K562 (cell line): ENCODE results near the gene PHLDB2. TPM values are rescaled to one million over a fixed set of nuclear protein-coding genes. Genes with fewer than 3 reads are reported as not detected.

Experiments used
- ATAC-seq: fragments of 200-7000 bp; cut with Tn5 transposase; 3 replicates; pipeline ENCODE4 v1.9.1; 2020; ENCODE audit warnings: moderate library complexity
- BruUV-seq: library from RNA; stranded (reverse); fragments of 400-500 nt; replicated peaks from 2 replicates; lab custom pipeline; 2021; lab: Mats Ljungman, UMichigan
- CTCF ChIA-PET: fragments of 300-600 bp; formaldehyde crosslinking; extraction: SDS; loops from one replicate; lab custom pipeline; 2021; ENCODE audit warnings: low intra/inter-chr PET ratio; lab: Yijun Ruan, JAX
- POLR2A ChIA-PET: fragments of 300-600, 350-650 bp; sonication (Branson Sonifier 250); formaldehyde crosslinking; extraction: SDS; loops from one replicate; lab custom pipeline; 2021; ENCODE audit warnings: antibody characterized with exemption, inconsistent platforms; lab: Yijun Ruan, JAX
- DNase-seq, 4 experiments: peaks; one replicate each; pipeline versions ENCODE4 v3.0.0 to v3.0.0-alpha.2; 2011 to 2018; ENCODE audit warnings: low spot score in 3 of 4, mixed read lengths in 3 of 4; ENCODE audit errors: extremely low read depth in 1 of 4
- FAIRE-seq: peaks from 2 replicates; lab custom pipeline; 2011; peaks lifted over from hg19 to GRCh38; lab: Jason Lieb, UNC
- H2AFZ ChIP-seq: 2 replicates; pipeline ENCODE4 v1.6.0; 2011; ENCODE audit warnings: low read depth, low read length, control low read depth, inconsistent platforms
- H3K27ac ChIP-seq: fragments of 200-600 bp; 3 replicates; pipeline ENCODE4 v1.8.0; 2011; ENCODE audit warnings: low read depth, mild to moderate bottlenecking, control low read depth, inconsistent platforms, low read length, moderate library complexity, mixed read lengths; ENCODE audit errors: extremely low read depth
- H3K27me3 ChIP-seq, 2 experiments: fragments of 300-600 bp in 1 of 2; 2 replicates in 1 of 2; 3 replicates in 1 of 2; pipeline versions ENCODE4 v1.6.0 to v1.8.0; 2011; ENCODE audit warnings: inconsistent platforms in 2 of 2, low read length in 2 of 2, mild to moderate bottlenecking in 1 of 2, mixed read lengths in 1 of 2, moderate library complexity in 1 of 2; ENCODE audit not compliant: control insufficient read depth in 2 of 2, insufficient read depth in 2 of 2
- H3K36me3 ChIP-seq: fragments of 300-600 bp; 3 replicates; pipeline ENCODE4 v1.8.0; 2011; ENCODE audit warnings: mild to moderate bottlenecking, low read length, inconsistent platforms; ENCODE audit not compliant: control insufficient read depth, insufficient read depth
- H3K4me1 ChIP-seq, 2 experiments: fragments of 200-600 bp in 1 of 2; replicated peaks in 1 of 2; 2 replicates in 1 of 2; 3 replicates in 1 of 2; pipeline versions ENCODE4 v1.5.1 to v1.8.0; 2011; ENCODE audit warnings: inconsistent platforms in 2 of 2, low read length in 2 of 2, mild to moderate bottlenecking in 1 of 2, mixed read lengths in 1 of 2, moderate library complexity in 1 of 2; ENCODE audit not compliant: control insufficient read depth in 2 of 2, insufficient read depth in 2 of 2
- H3K4me2 ChIP-seq: 2 replicates; pipeline ENCODE4 v1.6.1; 2011; ENCODE audit warnings: low read length, control low read depth, inconsistent platforms, mixed read lengths; ENCODE audit not compliant: insufficient read depth
- H3K4me3 ChIP-seq: fragments of 200-600 bp; sonication (generic), shearing (Covaris generic); 2 replicates; pipeline ENCODE4 v1.5.1; 2016; ENCODE audit warnings: control low read depth, inconsistent platforms
- H3K79me2 ChIP-seq: fragments of 200-600 bp; 3 replicates; pipeline ENCODE4 v1.8.0; 2011; ENCODE audit warnings: low read length, inconsistent platforms; ENCODE audit not compliant: control insufficient read depth, insufficient read depth
- H3K9ac ChIP-seq, 2 experiments: 2 replicates each; pipeline versions ENCODE4 v1.6.0 to v1.6.1; 2011; ENCODE audit warnings: low read depth in 2 of 2, low read length in 2 of 2, control low read depth in 1 of 2, inconsistent platforms in 1 of 2, mild to moderate bottlenecking in 1 of 2, mixed read lengths in 1 of 2; ENCODE audit not compliant: insufficient read depth in 1 of 2
- H3K9me1 ChIP-seq: one replicate; pipeline ENCODE4 v1.6.0; 2011; ENCODE audit warnings: inconsistent platforms, mild to moderate bottlenecking, low read length, moderate library complexity; ENCODE audit not compliant: control insufficient read depth, insufficient read depth
- H3K9me3 ChIP-seq: replicated peaks from 2 replicates; pipeline ENCODE4 v1.5.1; 2011; ENCODE audit warnings: low read depth, low read length, inconsistent platforms; ENCODE audit not compliant: control insufficient read depth, insufficient read depth
- H4K20me1 ChIP-seq: replicated peaks from 2 replicates; pipeline ENCODE4 v1.6.1; 2011; ENCODE audit warnings: low read length, inconsistent platforms, mixed read lengths; ENCODE audit not compliant: control insufficient read depth, insufficient read depth
- ARNT ChIP-seq, 2 experiments: fragments of 450-650 bp; IDR thresholded peaks; 2 replicates each; pipeline ENCODE4 v1.6.1; 2016; ENCODE audit warnings: mild to moderate bottlenecking in 1 of 2
- ATF2 ChIP-seq: sonication (generic); formaldehyde crosslinking; IDR thresholded peaks from 2 replicates; pipeline ENCODE4 v1.8.1; 2022; ENCODE audit warnings: missing genetic modification reagents
- BRD9 ChIP-seq: fragments of 450-650 bp; IDR thresholded peaks from 2 replicates; pipeline ENCODE4 v1.6.1; 2018; ENCODE audit warnings: low read depth; ENCODE audit not compliant: partially characterized antibody
- HMBOX1 ChIP-seq: sonication (generic); IDR thresholded peaks from 2 replicates; pipeline ENCODE4 v1.6.1; 2016
- HMGN3 ChIP-seq: IDR thresholded peaks from 2 replicates; pipeline ENCODE4 v1.6.1; 2011; ENCODE audit warnings: borderline replicate concordance, low read depth, mild to moderate bottlenecking, mixed read lengths, low read length; ENCODE audit not compliant: insufficient read length; ENCODE audit errors: extremely low read depth
- MAFK ChIP-seq: IDR thresholded peaks from 2 replicates; pipeline ENCODE4 v1.6.1; 2011; ENCODE audit warnings: low read length, improper control_type of control experiment
- PATZ1 ChIP-seq: fragments of 250-450 bp; sonication (Bioruptor Pico); IDR thresholded peaks from 2 replicates; pipeline ENCODE4 v1.5.0; 2020; ENCODE audit warnings: mild to moderate bottlenecking, borderline replicate concordance
- SMAD1 ChIP-seq: fragments of 150-350 bp; IDR thresholded peaks from 2 replicates; pipeline ENCODE4 v1.6.1; 2014; ENCODE audit warnings: low read length, low read depth; ENCODE audit not compliant: partially characterized antibody
- STAT5B ChIP-seq: fragments of 250-450 bp; sonication (Bioruptor Pico); IDR thresholded peaks from 2 replicates; pipeline ENCODE4 v1.8.0; 2021; ENCODE audit warnings: mild to moderate bottlenecking, inconsistent platforms
- ZBTB49 ChIP-seq: sonication (generic); formaldehyde crosslinking; IDR thresholded peaks from 2 replicates; pipeline ENCODE4 v1.8.0; 2022; ENCODE audit warnings: missing genetic modification reagents, mild to moderate bottlenecking, borderline replicate concordance
- ZEB2 ChIP-seq: fragments of 450-650 bp; IDR thresholded peaks from 2 replicates; pipeline ENCODE4 v1.6.1; 2016
- ZNF518B ChIP-seq: fragments of 250-450 bp; sonication (Bioruptor Pico); IDR thresholded peaks from 2 replicates; pipeline ENCODE4 v1.5.0; 2021; ENCODE audit warnings: mild to moderate bottlenecking, moderate library complexity
- WGBS: fragments of 100-300 bp; shearing (Covaris generic); methylation state at CpG from one replicate; pipeline ENCODE4 v1.1.6; 2016; ENCODE audit warnings: low coverage, mixed read lengths; ENCODE audit not compliant: insufficient coverage; ENCODE audit errors: missing lambda C conversion rate; 5-methylcytosine and 5-hydroxymethylcytosine counted together
- in situ Hi-C: fragments of 300-500 bp; cut with MboI; formaldehyde crosslinking; loops from 4 replicates; pipeline ENCODE4 v1.15.0; 2018; ENCODE audit warnings: inconsistent platforms, mixed read lengths
- intact Hi-C: fragments of 100-400 bp; cut with micrococcal nuclease; formaldehyde crosslinking; loops from 2 replicates; pipeline ENCODE4 v1.14.2; 2022
- polyA plus RNA-seq, 8 experiments: library from polyadenylated mRNA; depleted of rRNA in 4 of 8; stranded (reverse) in 5 of 8; unstranded in 3 of 8; fragments of >200 nt; fragmentation: Nextera tagmentation in 2 of 8; fragmentation: Illumina TruSeq in 1 of 8; extraction: Ambion mirVana in 2 of 8; extraction: Trizol in 1 of 8; gene quantifications; 2 replicates each; pipeline versions ENCODE4 v1.2.1 to v1.2.3, GENCODE V29; 2011 to 2014; ENCODE audit warnings: inconsistent platforms in 1 of 8, missing spikeins in 1 of 8
- total RNA-seq, 7 experiments: library from RNA; depleted of rRNA in 6 of 7; stranded (reverse); fragments of >200 nt in 6 of 7; fragmentation: Illumina TruSeq in 2 of 7; extraction: Trizol in 2 of 7; gene quantifications; 2 replicates each; pipeline versions ENCODE4 v1.2.1 to v1.2.3, GENCODE V29; 2011 to 2021; ENCODE audit warnings: low replicate concordance in 1 of 7

Gene PHLDB2
- total and polyA plus RNA-seq, 9 of the 15 experiments (the other 6 are each of a cell fraction or from before 2014, with no cell fraction given): 0.04 TPM; not detected in 8

GRCh38 chr3:111892070-111892469 is 33.0 kb downstream of the PHLDB2 start:
- no peaks in the 10 kb centered on the region for H3K79me2 ChIP-seq
- POLR2A ChIA-PET: no interaction called here
- CTCF ChIA-PET: no interaction called here
- H3K4me3 ChIP-seq: no peak overlapping the region
- DNase-seq (no peak), ATAC-seq (no peak), FAIRE-seq (no peak)
- H3K4me1 ChIP-seq: no peaks in the 10 kb centered on the region
- H3K9me3 ChIP-seq: no peaks in the 10 kb centered on the region
- no peak overlapping the region for H3K4me2 ChIP-seq
- no peak overlapping the region for H2AFZ ChIP-seq
- no peaks in the 10 kb centered on the region for H3K27me3 ChIP-seq
- no peak overlapping the region for H3K27ac ChIP-seq
- in situ Hi-C loops (no loop called here), intact Hi-C loops (loop anchor here (10.0 kb wide), 1 partner anchor 123 kb away; no protein-coding TSS in a partner anchor)
- 0% methylated on average over 1 of the region's 2 CpGs for WGBS
- H3K9me1 ChIP-seq: no peaks in the 10 kb centered on the region
- H4K20me1 ChIP-seq: no peaks in the 10 kb centered on the region
- H3K36me3 ChIP-seq: no peaks in the 10 kb centered on the region
- no peak overlapping the region for H3K9ac ChIP-seq
- no TSS peak for BruUV-seq
- TF ChIP-seq ATF2 (CRISPR knock-in tag) (no peak), MAFK (no peak), STAT5B (CRISPR knock-in tag) (no peak), ARNT (IDR thresholded peaks at IDR 0.05) (no peak), SMAD1 (no peak), ZEB2 (no peak), HMBOX1 (no peak), HMGN3 (no peak), BRD9 (no peak), PATZ1 (CRISPR knock-in tag) (no peak), ZNF518B (CRISPR knock-in tag) (no peak), ZBTB49 (CRISPR knock-in tag) (no peak)
